H1 (cell line): ENCODE data around the gene C9orf43.

ENCODE experiments used
- CTCF ChIP-seq, 3 experiments: IDR thresholded peaks; 1 replicate in 2 of 3; 2 replicates in 1 of 3; pipeline versions ENCODE4 v1.5.1 to v1.6.1; 2011; ENCODE audit warnings: low read length in 3 of 3, mild to moderate bottlenecking in 3 of 3, inconsistent platforms in 2 of 3, low read depth in 1 of 3, moderate library complexity in 1 of 3; ENCODE audit not compliant: insufficient read depth in 1 of 3; ENCODE audit errors: control extremely low read depth in 1 of 3
- MAFK ChIP-seq: IDR thresholded peaks from 2 replicates; pipeline ENCODE4 v1.6.1; 2012; ENCODE audit warnings: low read depth, mild to moderate bottlenecking, improper control_type of control experiment, low read length
- POLR2A ChIP-seq, 2 experiments: IDR thresholded peaks; 1 replicate in 1 of 2; 2 replicates in 1 of 2; pipeline ENCODE4 v1.6.1; 2011; ENCODE audit warnings: low read depth in 2 of 2, low read length in 2 of 2, mild to moderate bottlenecking in 2 of 2; ENCODE audit errors: control extremely low read depth in 1 of 2
- TAF1 ChIP-seq: IDR thresholded peaks from 2 replicates; pipeline ENCODE4 v1.6.1; 2011; ENCODE audit warnings: mild to moderate bottlenecking, low read depth, low read length

DNA sequence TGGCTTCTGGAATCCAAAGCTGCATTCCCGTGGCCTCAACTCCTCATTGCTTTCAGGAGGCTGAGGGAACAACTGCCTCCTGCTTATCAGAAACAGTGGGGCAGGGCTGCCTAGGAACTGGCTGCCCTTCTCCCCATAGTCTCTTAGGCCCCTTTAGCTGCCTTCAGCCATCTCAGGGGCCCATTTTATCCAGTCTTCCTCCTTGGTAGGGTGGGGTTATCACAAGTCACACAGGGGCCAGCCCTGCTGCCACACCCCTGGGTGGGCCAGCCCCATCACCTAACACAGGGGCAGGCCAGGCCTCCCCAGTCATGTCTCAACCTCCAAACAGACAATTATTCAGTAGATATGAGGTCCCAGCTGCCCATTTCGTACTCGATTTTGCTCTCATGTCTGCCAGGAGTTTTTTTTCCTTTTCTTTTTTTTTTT, 13.3 kb upstream of the C9orf43 start:
- no peak for TF ChIP-seq MAFK
- TF ChIP-seq POLR2A (IDR thresholded peaks at IDR 0.05; ENCODE audit: control extremely low read depth in 1 of 2, low read depth in 2 of 2, low read length in 2 of 2): no peak
- no peak for TF ChIP-seq CTCF (IDR thresholded peaks at IDR 0.05; ENCODE audit: control extremely low read depth in 1 of 3, insufficient read depth in 1 of 3, low read depth in 1 of 3, low read length in 3 of 3)
- TF ChIP-seq TAF1: no peak
